Ishikawa (cell line): ENCODE results near the gene PATL2.

ENCODE experiments used
- CEBPB ChIP-seq: IDR thresholded peaks from 2 replicates; pipeline ENCODE4 v1.6.1; 2012
- CREB1 ChIP-seq: IDR thresholded peaks from 2 replicates; pipeline ENCODE4 v1.6.1; 2012; ENCODE audit warnings: low read depth
- EGR1 ChIP-seq: IDR thresholded peaks from 2 replicates; pipeline ENCODE4 v1.6.1; 2012
- EP300 ChIP-seq: IDR thresholded peaks from 2 replicates; pipeline ENCODE4 v1.6.1; 2012; ENCODE audit warnings: borderline replicate concordance
- FOXM1 ChIP-seq: IDR thresholded peaks from 2 replicates; pipeline ENCODE4 v1.6.1; 2012; ENCODE audit warnings: low read depth, borderline replicate concordance
- MAX ChIP-seq: IDR thresholded peaks from 2 replicates; pipeline ENCODE4 v1.6.1; 2012
- NFIC ChIP-seq: IDR thresholded peaks from 2 replicates; pipeline ENCODE4 v1.6.1; 2012
- RAD21 ChIP-seq: IDR thresholded peaks from 2 replicates; pipeline ENCODE4 v1.6.1; 2012; ENCODE audit warnings: low read depth
- REST ChIP-seq: IDR thresholded peaks from 2 replicates; pipeline ENCODE4 v1.6.1; 2012; ENCODE audit warnings: low read depth, mild to moderate bottlenecking
- TAF1 ChIP-seq: IDR thresholded peaks from 2 replicates; pipeline ENCODE4 v1.6.1; 2012; ENCODE audit warnings: low read depth, mild to moderate bottlenecking
- TCF12 ChIP-seq: IDR thresholded peaks from 2 replicates; pipeline ENCODE4 v1.6.1; 2012; ENCODE audit warnings: low read depth
- TEAD4 ChIP-seq: IDR thresholded peaks from 2 replicates; pipeline ENCODE4 v1.6.1; 2012
- USF1 ChIP-seq: IDR thresholded peaks from 2 replicates; pipeline ENCODE4 v1.6.1; 2012
- YY1 ChIP-seq: IDR thresholded peaks from 2 replicates; pipeline ENCODE4 v1.6.1; 2012; ENCODE audit warnings: low read depth
- ZBTB7A ChIP-seq: IDR thresholded peaks from 2 replicates; pipeline ENCODE4 v1.6.1; 2012; ENCODE audit warnings: low read depth

The PATL2 gene

GRCh38 chr15:44710236-44711095 is 657 bp downstream of the PATL2 start:
- TF ChIP-seq EGR1, result no peak
- TF ChIP-seq ZBTB7A, result 0 out of 2 replicates have a peak, but pooled peaks have one; percentile 35

- no peak for TF ChIP-seq MAX
- TF ChIP-seq CREB1, result no peak
- no peak for TF ChIP-seq YY1
- no peak for TF ChIP-seq REST
- TF ChIP-seq TAF1, result no peak
Measured at GRCh38 chr15:44706946-44707636, 4.0 kb downstream of the PATL2 start.

GRCh38 chr15:44706401-44706800 is 4.7 kb downstream of the PATL2 start:
- TF ChIP-seq YY1 (no peak), REST (no peak)

- no peak for TF ChIP-seq USF1
- no peak for TF ChIP-seq YY1
- no peak for TF ChIP-seq RAD21
- TF ChIP-seq REST, result no peak
- no peak for TF ChIP-seq CREB1
- no peak for TF ChIP-seq EP300
- TF ChIP-seq TEAD4, result no peak
- no peak for TF ChIP-seq CEBPB
- no peak for TF ChIP-seq TCF12
- no peak for TF ChIP-seq NFIC
- no peak for TF ChIP-seq TAF1
- no peak for TF ChIP-seq EGR1
- no peak for TF ChIP-seq FOXM1
- no peak for TF ChIP-seq MAX
- TF ChIP-seq ZBTB7A, result no peak
Measured at GRCh38 chr15:44705986-44706385, 5.1 kb downstream of the PATL2 start.

GRCh38 chr15:44698641-44699040 is 12.5 kb downstream of the PATL2 start:
- TF ChIP-seq EP300, result no peak
- TF ChIP-seq NFIC, result no peak
- TF ChIP-seq USF1, result no peak
- no peak for TF ChIP-seq YY1
- TF ChIP-seq RAD21, result no peak
- TF ChIP-seq TEAD4, result no peak
- no peak for TF ChIP-seq CEBPB
- TF ChIP-seq REST, result no peak
- TF ChIP-seq CREB1, result no peak
